Measurements from ENCODE around the gene NOG.

- TF ChIP-seq, protein P1, sequence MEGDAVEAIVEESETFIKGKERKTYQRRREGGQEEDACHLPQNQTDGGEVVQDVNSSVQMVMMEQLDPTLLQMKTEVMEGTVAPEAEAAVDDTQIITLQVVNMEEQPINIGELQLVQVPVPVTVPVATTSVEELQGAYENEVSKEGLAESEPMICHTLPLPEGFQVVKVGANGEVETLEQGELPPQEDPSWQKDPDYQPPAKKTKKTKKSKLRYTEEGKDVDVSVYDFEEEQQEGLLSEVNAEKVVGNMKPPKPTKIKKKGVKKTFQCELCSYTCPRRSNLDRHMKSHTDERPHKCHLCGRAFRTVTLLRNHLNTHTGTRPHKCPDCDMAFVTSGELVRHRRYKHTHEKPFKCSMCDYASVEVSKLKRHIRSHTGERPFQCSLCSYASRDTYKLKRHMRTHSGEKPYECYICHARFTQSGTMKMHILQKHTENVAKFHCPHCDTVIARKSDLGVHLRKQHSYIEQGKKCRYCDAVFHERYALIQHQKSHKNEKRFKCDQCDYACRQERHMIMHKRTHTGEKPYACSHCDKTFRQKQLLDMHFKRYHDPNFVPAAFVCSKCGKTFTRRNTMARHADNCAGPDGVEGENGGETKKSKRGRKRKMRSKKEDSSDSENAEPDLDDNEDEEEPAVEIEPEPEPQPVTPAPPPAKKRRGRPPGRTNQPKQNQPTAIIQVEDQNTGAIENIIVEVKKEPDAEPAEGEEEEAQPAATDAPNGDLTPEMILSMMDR (conservative IDR thresholded peaks at IDR 0.05; ENCODE audit: low read depth, low read length) = no peak
- TF ChIP-seq EZH2 (IDR thresholded peaks at IDR 0.05; ENCODE audit: borderline replicate concordance, low read depth, low read length, poor library complexity, severe bottlenecking) = no peak
These were observed 48.4 kb downstream of the NOG start for GRCh38 chr17:56641894-56642293.

All from A673 (cell line).